Activated CD4-positive, CD25-positive, alpha-beta regulatory T cell treated with anti-CD3 and anti-CD28 coated beads, Interleukin-2, amount 50 U/mL, for 72 hours (primary cell): ENCODE measurements around the gene EIPR1.
"Not testable (repeated sequence)": the region's sequence is repeated elsewhere in the genome, so short reads cannot be mapped to it uniquely, and the experiment has no call there.

Experiments used
- DNase-seq: peaks from one replicate; pipeline ENCODE4 v3.0.0; 2021

EIPR1 gene

GRCh38 chr2:3283876-3284656, 93.6 kb downstream of the EIPR1 start:
- not testable (repeated sequence) for DNase-seq

DNA sequence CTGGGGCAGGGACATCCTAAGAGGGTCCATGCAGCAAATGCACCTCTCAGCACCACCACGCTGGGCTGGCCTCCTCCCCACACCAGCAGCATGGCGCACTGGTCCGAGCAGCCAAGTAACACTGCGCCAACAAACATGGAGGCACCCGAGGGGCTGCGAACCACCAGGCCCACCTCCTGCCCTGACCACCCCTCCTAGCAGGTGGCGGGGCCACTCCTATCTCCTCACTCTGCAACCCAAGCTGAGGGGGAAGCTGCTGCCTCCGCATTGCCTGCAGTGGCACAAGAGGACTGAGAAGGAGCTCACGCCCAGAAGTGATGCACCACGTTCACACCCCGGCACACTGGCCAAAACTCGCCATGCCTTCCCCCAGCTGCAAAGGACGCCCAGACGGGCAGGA, 94.4 kb downstream of the EIPR1 start:
- DNase-seq: no peak

GRCh38 chr2:3282056-3282998, 95.3 kb downstream of the EIPR1 start:
- DNase-seq: no peak

- DNase-seq: no peak
Observed at GRCh38 chr2:3280683-3281520, 96.7 kb downstream of the EIPR1 start.

GRCh38 chr2:3280197-3280596, 97.4 kb downstream of the EIPR1 start:
- no peak for DNase-seq

GRCh38 chr2:3279236-3279960, 98.2 kb downstream of the EIPR1 start:
- no peak for DNase-seq

DNA sequence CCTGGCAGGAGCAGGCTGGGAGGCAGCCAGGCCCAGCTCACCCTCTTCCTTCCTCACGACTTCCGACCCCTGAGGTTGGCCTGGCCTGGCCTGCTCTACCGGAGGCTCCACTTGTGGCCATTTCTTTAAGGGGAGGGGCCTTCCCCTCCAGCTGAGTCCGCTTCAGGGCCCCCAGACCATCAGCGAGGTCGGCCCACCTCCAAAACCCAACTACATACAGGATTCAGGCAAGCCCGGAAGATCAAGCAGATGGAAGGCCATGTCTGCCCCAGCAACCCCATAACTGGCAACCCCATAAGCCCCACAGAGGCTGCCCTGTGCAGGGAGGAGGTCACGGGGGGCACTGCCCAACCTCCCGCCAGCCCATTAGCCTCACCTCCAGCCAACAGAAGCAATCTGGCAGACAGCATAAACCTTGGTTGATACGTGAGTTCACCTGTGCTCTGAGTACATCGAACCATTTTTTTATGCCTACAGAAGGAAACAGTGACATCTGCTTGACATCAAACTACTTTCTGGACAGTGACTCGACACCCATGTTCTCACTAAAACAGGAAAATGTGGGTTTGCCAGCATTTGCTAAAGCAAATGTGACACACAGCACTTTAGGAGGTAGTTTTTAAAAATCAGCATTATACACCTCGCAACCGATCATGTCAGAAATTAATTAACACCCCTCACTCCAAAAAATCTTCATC, 98.9 kb downstream of the EIPR1 start:
- DNase-seq: no peak

DNA sequence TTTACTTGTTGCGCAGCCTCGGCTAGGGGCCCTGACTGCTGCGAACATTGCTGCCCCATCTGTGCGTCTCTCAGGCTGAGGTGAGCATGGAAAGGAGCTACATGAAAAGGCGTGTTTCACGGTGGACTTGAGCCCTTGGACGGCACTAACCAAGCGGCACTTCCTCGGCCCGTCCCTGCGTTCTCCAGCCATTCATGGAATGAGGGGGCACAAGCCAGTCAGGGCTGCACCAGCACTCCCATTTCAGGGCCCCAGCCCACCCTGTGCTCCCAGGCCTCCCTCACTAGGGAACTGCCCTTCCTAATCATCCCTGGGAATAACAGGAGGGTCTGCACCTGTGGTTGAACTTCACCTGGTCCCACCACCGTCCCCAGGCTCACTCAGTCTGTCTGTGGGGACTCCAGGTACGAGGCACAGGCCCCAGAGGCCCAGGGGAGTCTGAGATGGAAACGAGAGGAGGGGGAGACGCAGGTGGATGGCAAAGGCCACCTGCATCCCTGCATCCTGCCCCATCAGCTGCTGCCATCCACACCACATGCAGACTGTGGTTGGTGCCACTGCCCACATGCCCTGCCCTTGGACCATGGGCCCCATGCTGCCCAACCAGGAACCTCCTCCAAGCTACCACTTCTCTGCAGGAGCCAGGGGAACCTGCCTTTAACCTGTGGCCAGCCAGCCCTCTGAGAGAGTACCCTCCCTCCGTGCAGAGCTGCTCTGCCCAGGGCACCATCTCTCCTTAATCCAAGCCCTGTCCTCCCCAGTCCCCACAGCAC, 99.7 kb downstream of the EIPR1 start:
- DNase-seq: no peak

GRCh38 chr2:3277050-3277747, 100.4 kb downstream of the EIPR1 start:
- DNase-seq: no peak

DNA sequence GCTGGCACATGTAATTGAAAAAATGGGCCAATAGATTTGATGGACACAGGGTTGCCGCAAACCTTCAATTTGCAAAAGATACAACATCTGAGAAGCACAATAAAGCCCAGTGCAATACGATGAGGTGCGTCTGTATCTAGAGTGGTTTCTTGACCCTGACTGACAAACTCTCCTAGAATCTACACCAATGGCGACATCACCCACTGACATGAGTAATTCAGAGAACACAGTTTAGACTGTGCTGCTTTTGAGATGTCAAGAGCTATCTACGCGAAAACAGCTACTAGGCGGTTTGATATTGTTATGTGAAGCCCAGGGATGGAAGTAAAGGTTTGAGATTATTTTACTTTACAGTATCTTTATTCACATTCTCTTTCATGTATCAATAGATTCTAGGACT, 104.9 kb downstream of the EIPR1 start:
- DNase-seq: no peak

DNA sequence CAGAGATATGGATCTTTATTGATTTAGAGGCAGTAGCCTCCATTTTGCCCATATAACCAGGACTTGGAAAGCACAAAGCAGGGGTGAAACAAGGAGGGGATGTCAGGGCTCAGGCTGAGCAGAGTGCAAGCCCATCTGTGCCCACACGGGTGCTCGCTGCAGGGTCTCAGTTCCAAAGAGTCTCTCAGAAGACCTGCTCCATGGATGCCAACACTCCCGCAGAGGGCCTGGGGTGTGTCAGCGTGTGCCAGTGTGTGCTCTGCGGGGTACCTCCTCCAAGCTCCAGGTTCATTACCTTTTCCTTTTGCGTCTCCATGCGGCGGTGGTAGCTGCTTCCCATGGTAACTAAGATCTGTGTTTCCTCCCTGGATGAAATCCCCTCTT, 107.5 kb downstream of the EIPR1 start:
- no peak for DNase-seq

DNA sequence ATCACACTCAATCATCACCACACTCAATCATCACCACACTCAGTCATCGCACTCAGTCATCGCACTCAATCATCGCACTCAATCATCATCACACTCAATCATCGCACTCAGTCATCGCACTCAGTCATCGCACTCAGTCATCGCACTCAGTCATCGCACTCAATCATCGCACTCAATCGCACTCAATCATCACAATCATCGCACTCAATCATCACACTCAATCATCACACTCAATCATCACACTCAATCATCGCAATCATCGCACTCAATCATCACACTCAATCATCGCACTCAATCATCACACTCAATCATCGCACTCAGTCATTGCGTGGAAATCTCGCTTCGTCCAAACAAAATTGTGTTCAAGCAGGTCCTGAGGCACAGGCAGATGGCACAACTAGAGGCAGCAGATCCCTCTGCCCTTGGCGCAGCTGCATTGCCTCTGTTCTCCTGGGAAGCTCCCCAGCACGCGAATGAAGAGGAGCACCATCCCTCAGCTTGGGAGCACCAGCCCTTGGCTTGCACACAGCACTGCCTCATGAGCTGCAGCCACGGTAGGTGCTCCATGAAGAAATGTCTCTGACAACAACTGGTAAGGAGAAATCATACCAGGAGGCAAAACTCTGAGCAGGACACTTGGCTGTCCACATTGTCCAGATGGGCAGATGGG, 108.1 kb downstream of the EIPR1 start:
- DNase-seq: no peak

- no peak for DNase-seq
Observed at GRCh38 chr2:3268705-3269029, 109.0 kb downstream of the EIPR1 start.

DNA sequence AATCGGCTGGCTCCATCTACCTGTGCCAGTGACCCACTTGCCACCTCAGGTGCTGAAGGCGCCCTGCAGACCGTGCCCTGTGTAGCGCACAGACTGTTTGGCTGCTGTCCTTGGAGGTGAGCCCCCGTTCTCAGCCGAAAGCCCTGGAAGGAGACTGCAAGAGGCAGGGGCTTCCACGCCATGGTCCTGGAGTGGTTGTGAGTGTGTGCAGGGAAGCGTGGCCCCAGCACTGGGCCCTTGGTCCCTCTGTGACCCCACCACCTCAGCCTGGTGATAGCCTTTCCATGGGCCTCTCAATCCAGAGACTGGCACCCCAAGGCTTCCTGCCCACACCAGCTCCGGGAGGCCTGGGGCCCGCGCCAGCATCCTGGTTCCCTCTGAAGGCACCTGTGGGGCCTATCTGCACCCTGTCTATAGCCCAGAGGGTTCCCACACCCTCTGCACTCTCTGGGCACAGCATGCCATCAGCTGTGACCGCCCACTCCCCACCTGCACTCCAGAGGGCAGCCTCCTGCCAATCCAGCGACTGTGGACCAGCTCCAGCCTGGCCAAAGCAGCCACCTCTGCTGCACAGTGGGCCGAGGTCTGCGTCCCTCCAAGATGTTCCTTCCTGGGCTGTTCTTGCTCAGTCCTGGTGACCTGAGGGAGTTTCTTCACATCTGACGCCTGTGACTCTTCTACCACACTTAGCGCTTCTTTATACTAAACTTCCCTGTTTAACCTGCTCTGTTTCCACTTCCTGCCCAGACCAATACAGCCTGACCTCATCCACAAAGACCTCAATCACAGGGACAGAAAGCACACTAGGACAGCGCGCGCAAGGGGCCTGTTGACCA, 109.5 kb downstream of the EIPR1 start:
- no peak for DNase-seq

- DNase-seq: no peak
Observed at GRCh38 chr2:3266925-3267867, 110.4 kb downstream of the EIPR1 start.

DNA sequence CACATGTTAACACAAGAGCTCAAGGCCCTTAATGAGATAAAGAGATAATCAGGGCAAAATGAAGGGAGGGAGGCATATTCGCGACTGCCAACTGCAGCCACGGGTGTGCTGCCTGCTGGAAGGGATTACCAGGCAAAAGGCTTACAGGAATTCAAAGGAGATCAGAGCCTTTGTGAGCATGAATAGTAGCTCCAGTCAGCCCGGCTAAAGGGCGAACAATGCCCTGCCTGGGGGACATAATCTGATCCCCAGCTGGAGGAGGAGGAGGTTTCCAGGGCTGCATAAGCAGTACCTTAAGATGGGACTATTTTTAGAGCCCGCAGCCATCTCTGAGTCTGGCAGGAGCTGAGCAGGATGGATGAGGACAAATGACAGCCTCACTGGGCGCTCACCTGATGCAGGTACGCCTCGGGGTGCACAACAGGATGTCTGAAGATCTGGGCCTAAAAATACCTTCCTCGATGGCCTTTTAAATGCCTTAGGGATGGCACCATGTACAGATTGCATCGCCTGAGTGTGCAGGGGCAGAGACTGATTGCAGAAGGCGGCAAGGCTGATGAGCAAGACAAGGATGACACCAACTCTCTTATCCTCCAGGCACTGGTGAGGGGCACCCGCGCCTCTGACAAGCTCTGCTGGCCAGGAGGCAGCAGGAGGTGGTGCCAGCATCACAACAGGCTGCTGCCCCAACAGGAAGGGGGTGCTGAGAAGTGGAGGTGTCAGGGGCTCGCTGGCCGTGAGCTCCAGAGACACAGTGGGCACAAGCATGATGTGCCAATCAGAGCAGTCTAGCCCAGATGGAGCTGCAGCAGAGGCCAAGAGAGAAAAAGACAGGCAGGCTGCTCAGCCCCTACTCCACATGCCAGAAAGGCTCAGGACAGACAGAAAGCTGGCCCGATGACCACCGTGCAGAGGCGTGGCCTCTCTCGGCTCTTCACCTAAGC, 111.4 kb downstream of the EIPR1 start:
- DNase-seq: no peak

DNA sequence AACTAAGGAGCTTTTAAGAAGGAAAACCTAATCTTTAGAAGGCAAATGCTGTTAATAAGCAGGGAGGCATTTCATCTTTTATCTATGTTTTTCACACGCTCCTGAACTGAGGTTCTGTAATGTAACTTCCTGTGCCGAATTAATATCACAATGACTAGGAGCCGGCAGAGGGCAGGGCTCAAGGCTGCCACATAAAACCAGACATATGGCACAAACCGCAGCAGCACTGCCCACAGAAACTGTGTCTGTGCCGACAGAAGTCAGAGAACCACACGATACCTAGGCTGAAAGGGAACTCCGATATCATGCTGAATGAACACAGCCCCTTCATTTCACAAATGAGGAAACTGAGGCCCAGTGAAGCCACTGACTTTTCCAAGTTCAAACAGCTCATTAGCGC, 112.1 kb downstream of the EIPR1 start:
- DNase-seq: no peak
